Osteoblast (primary cell): Measurements from ENCODE around the gene AOPEP. TPM values are rescaled to one million over a fixed set of nuclear protein-coding genes. Genes with fewer than 3 reads are reported as not detected.

Experiments
- DNase-seq: peaks from one replicate; pipeline ENCODE4 v3.0.0; 2011; ENCODE audit warnings: low spot score, mixed read lengths; ENCODE audit not compliant: insufficient read length; ENCODE audit errors: missing footprints
- H2AFZ ChIP-seq: 2 replicates; pipeline ENCODE4 v1.6.0; 2011; ENCODE audit warnings: mild to moderate bottlenecking, low read length
- H3K27ac ChIP-seq: 2 replicates; pipeline ENCODE4 v1.5.1; 2011; ENCODE audit warnings: mild to moderate bottlenecking, low read depth, low read length, moderate library complexity
- H3K27me3 ChIP-seq: 2 replicates; pipeline ENCODE4 v1.6.0; 2012; ENCODE audit warnings: mild to moderate bottlenecking, control low read depth, inconsistent platforms, low read length, moderate library complexity; ENCODE audit not compliant: insufficient read depth
- H3K36me3 ChIP-seq: 2 replicates; pipeline ENCODE4 v1.5.1; 2011; ENCODE audit warnings: mild to moderate bottlenecking, low read length, control low read depth, moderate library complexity; ENCODE audit not compliant: insufficient read depth
- H3K4me1 ChIP-seq: 2 replicates; pipeline ENCODE4 v1.5.1; 2011; ENCODE audit warnings: mild to moderate bottlenecking, low read length, control low read depth, moderate library complexity; ENCODE audit not compliant: insufficient read depth
- H3K4me2 ChIP-seq: 2 replicates; pipeline ENCODE4 v1.6.0; 2011; ENCODE audit warnings: mild to moderate bottlenecking, low read length; ENCODE audit not compliant: insufficient read depth
- H3K4me3 ChIP-seq: fragments of 200-600 bp; sonication (generic); 3 replicates; pipeline ENCODE4 v1.5.1; 2012; ENCODE audit warnings: mild to moderate bottlenecking, low read length, inconsistent platforms; ENCODE audit not compliant: insufficient read depth
- H3K79me2 ChIP-seq: 2 replicates; pipeline ENCODE4 v1.6.0; 2012; ENCODE audit warnings: mild to moderate bottlenecking, low read length, control low read depth, inconsistent platforms; ENCODE audit not compliant: insufficient read depth
- H3K9me3 ChIP-seq: 2 replicates; pipeline ENCODE4 v1.5.1; 2011; ENCODE audit warnings: low read depth, low read length, control low read depth
- H4K20me1 ChIP-seq: 2 replicates; pipeline ENCODE4 v1.6.0; 2012; ENCODE audit warnings: mild to moderate bottlenecking, low read length, control low read depth; ENCODE audit not compliant: insufficient read depth
- total RNA-seq: library from RNA; depleted of rRNA; stranded (reverse); fragments of >200 nt; gene quantifications from 2 replicates; pipeline ENCODE4 v1.2.3, GENCODE V29; 2012
- TF ChIP-seq, protein P1 (sequence below): IDR thresholded peaks from 2 replicates; pipeline ENCODE4 v1.5.1; 2011; ENCODE audit warnings: mild to moderate bottlenecking, low read depth, low read length, moderate library complexity; ENCODE audit errors: extremely low read depth

The AOPEP gene
- total RNA-seq, 1 donor = 131 TPM

DNA sequence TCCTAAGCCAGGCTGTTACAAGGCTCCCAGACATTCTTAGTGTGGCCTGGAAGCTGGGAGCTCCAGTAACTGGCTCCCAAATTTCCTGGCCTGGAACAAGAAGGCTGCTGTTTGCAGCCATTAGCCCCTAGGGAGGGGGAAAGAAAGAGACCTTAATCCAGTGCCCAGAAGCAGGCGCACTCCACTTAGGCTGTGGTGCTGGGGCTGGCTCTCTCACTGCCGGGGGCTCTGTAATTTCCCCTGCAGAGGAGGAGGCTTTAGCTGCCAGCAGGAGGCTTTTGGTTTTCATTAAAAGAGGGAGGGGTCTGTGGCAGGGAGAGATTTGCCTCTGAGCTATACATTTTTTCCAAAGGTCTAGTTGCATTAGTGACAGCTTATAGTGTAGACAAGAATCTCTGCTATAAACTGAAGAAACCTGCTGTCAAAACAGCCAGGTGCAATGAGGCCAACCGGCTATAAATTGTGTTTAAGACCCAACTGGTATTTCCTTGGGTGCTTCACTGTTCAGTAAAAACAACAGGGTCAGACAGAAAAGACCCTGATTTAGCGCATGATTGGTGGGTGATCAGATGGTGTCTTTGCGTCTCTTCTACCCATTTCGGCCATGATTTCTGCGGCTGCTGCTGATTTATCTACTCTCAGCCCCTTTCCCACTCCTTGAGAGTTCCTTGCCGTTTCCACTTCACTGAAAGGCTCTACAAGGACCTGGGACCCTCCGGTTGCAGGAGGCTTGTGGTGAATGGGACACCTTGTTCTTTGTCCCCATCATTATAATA, 254.6 kb downstream of the AOPEP start:
- Histone ChIP-seq H3K4me2 (no peak overlapping the region), H3K27me3 (no peaks in the 10 kb centered on the region), H3K79me2 (no peaks in the 10 kb centered on the region), H3K9me3 (no peaks in the 10 kb centered on the region), H3K36me3 (no peaks in the 10 kb centered on the region), H3K4me3 (no peak overlapping the region), H2AFZ (no peak overlapping the region), H3K27ac (no peak overlapping the region), H3K4me1 (no peaks in the 10 kb centered on the region), H4K20me1 (no peaks in the 10 kb centered on the region)
- TF ChIP-seq, protein P1, sequence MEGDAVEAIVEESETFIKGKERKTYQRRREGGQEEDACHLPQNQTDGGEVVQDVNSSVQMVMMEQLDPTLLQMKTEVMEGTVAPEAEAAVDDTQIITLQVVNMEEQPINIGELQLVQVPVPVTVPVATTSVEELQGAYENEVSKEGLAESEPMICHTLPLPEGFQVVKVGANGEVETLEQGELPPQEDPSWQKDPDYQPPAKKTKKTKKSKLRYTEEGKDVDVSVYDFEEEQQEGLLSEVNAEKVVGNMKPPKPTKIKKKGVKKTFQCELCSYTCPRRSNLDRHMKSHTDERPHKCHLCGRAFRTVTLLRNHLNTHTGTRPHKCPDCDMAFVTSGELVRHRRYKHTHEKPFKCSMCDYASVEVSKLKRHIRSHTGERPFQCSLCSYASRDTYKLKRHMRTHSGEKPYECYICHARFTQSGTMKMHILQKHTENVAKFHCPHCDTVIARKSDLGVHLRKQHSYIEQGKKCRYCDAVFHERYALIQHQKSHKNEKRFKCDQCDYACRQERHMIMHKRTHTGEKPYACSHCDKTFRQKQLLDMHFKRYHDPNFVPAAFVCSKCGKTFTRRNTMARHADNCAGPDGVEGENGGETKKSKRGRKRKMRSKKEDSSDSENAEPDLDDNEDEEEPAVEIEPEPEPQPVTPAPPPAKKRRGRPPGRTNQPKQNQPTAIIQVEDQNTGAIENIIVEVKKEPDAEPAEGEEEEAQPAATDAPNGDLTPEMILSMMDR = no peak
- DNase-seq = no peak

DNA sequence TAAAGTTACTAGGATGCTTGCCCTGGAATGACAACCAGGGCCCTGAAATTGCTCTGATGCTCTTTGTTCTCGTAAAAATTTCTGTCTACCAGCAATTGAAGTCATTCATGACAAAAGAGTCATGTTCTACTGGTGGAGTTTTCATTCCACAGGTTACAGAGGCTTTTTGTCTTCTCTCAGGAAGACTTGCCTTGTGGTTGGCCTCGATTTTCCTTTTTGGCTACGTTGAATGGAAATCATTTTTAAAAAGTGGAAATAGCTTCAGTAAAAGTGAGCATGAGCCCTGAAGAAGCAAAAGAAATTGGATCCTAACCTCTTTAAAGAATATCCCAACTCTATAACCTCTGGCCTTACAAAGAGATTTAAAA, 255.2 kb downstream of the AOPEP start:
- Histone ChIP-seq H2AFZ (no peak overlapping the region), H3K9me3 (no peaks in the 10 kb centered on the region), H3K27ac (no peak overlapping the region), H3K4me3 (no peak overlapping the region), H3K79me2 (no peaks in the 10 kb centered on the region), H4K20me1 (no peaks in the 10 kb centered on the region), H3K4me1 (no peaks in the 10 kb centered on the region), H3K4me2 (no peak overlapping the region), H3K27me3 (no peaks in the 10 kb centered on the region), H3K36me3 (no peaks in the 10 kb centered on the region)
- TF ChIP-seq, protein P1 = no peak
- no peak for DNase-seq

DNA sequence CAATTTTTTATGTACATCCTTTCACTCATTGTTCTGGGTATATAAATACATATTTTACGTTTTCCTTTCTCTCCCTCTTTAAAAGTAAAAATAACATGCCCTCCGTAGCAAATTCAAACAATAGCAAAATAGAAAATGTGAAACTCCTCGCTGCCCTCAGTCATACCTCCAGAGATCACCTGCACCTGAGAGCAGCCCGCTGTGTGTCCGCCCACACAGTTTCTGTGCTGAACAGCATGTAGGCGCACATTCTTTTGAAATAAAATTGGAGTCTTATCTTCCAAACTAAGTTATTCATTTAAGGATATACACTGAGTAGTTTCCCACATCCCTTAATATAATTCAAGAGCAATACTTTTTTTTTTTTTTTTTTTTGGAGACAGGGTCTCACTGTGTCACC, 255.7 kb downstream of the AOPEP start:
- DNase-seq = no peak
- TF ChIP-seq, protein P1 = no peak
- Histone ChIP-seq H3K79me2 (no peaks in the 10 kb centered on the region), H3K4me2 (no peak overlapping the region), H3K4me1 (no peaks in the 10 kb centered on the region), H4K20me1 (no peaks in the 10 kb centered on the region), H3K9me3 (no peaks in the 10 kb centered on the region), H3K4me3 (no peak overlapping the region), H3K27me3 (no peaks in the 10 kb centered on the region), H3K27ac (no peak overlapping the region), H2AFZ (no peak overlapping the region), H3K36me3 (no peaks in the 10 kb centered on the region)

DNA sequence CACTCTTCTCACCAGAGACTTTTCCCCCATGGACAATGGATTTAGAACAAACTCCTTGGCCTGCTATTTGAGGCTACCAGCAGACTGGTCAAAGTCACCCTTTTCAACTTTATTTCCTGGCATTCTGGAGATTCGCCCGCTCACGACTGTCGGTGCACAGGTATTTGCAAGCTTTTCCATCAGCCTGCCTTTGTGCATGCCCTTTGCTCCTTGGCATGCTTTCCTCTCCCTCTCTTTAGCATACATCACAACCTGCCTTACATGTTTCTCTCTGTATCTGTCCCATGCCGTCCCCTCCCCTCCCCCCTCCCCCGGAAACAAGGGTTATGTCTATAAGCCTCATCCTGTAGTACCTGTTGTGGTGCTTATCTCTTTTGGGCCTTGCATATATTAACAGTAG, 257.1 kb downstream of the AOPEP start:
- TF ChIP-seq, protein P1 = no peak
- no peak for DNase-seq
- H3K4me3 ChIP-seq = no peak overlapping the region
- H3K36me3 ChIP-seq = no peaks in the 10 kb centered on the region
- H4K20me1 ChIP-seq = no peaks in the 10 kb centered on the region
- no peak overlapping the region for H3K27ac ChIP-seq
- H3K4me2 ChIP-seq = no peak overlapping the region
- H3K79me2 ChIP-seq = no peaks in the 10 kb centered on the region
- H2AFZ ChIP-seq = no peak overlapping the region
- H3K9me3 ChIP-seq = no peaks in the 10 kb centered on the region
- no peaks in the 10 kb centered on the region for H3K4me1 ChIP-seq
- no peaks in the 10 kb centered on the region for H3K27me3 ChIP-seq
